Esophagus (tissue), 2 donors: Measurements from ENCODE around the gene PRDM12. TPM values are rescaled to one million over a fixed set of nuclear protein-coding genes. Genes with fewer than 3 reads are reported as not detected.

Experiments used
- H3K27ac ChIP-seq, 2 donors: one replicate each; pipeline ENCODE4 v1.5.1; 2013; ENCODE audit warnings: low read depth in 2 of 2, mild to moderate bottlenecking in 2 of 2, inconsistent platforms in 1 of 2, low read length in 1 of 2, moderate library complexity in 1 of 2
- H3K27me3 ChIP-seq, 2 donors: one replicate each; pipeline ENCODE4 v1.6.1; 2013; ENCODE audit warnings: low read length in 2 of 2, control low read depth in 1 of 2, mild to moderate bottlenecking in 1 of 2; ENCODE audit not compliant: insufficient read depth in 2 of 2, control insufficient read depth in 1 of 2
- H3K36me3 ChIP-seq, 2 donors: one replicate each; pipeline ENCODE4 v1.6.1; 2013; ENCODE audit warnings: low read length in 1 of 2; ENCODE audit not compliant: control insufficient read depth in 2 of 2, insufficient read depth in 2 of 2
- H3K4me1 ChIP-seq, 2 donors: one replicate each; pipeline ENCODE4 v1.6.1; 2013; ENCODE audit warnings: low read length in 1 of 2; ENCODE audit not compliant: control insufficient read depth in 2 of 2, insufficient read depth in 2 of 2
- H3K4me3 ChIP-seq, 2 donors: one replicate each; pipeline ENCODE4 v1.5.1; 2013; ENCODE audit warnings: low read length in 2 of 2, mild to moderate bottlenecking in 2 of 2, low read depth in 1 of 2, moderate library complexity in 1 of 2
- H3K9me3 ChIP-seq, 2 donors: one replicate each; pipeline ENCODE4 v1.6.1; 2013; ENCODE audit warnings: mild to moderate bottlenecking in 2 of 2, low read depth in 1 of 2, low read length in 1 of 2, moderate library complexity in 1 of 2; ENCODE audit not compliant: control insufficient read depth in 2 of 2, insufficient read depth in 1 of 2
- WGBS, 2 donors: extraction: QIAGEN DNeasy Blood & Tissue Kit; methylation state at CpG; one replicate each; pipeline ENCODE4 v1.1.7; 2013; 5-methylcytosine and 5-hydroxymethylcytosine counted together
- polyA plus RNA-seq, 2 donors: library from polyadenylated mRNA; stranded (reverse); fragments of 200-250 nt; gene quantifications; one replicate each; pipeline ENCODE4 v1.2.3, GENCODE V29; 2013
- donor health status: healthy with polysubstance abuse.
- donor health status: Bipolar disorder and iron deficiency.

PRDM12 gene
- polyA plus RNA-seq, 2 donors: 0.04 TPM; not detected in 1

DNA sequence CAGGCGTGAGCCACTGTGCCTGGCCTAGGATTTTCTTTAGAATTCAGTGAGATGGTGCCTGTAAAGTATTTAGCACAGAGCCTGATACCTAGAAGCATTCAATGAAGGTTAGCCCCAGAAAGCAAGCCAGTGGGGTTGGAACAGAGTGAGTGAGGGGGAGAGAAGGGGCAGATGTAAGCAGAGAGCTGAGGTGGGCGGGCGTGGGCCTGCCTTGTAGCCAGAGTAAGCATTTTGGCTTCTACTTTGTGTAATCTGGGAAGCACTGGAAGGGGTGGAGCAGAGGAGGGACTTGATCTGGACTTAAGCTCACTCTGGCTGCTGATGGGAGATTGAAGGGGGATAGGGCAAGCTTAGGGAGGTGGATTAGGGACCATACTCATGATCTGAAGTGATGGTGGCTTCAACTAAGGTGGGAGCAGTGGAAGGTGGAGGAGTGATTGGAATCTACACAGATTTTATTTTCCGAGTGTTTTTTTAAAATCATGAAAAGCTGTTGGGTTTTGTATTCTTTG lies 31.8 kb downstream of the PRDM12 start:
- Histone ChIP-seq H3K36me3 (peaks cover 10 to 13% of the 10 kb centered on the region in 2 donors), H3K4me3 (no peak overlapping the region), H3K27ac (no peak overlapping the region), H3K4me1 (peaks cover 0 to 7% of the 10 kb centered on the region in 2 donors), H3K27me3 (no peaks in the 10 kb centered on the region), H3K9me3 (no peaks in the 10 kb centered on the region)
- WGBS, 2 donors: 80 to 85% methylated on average over 4 of the region's 4 CpGs

GRCh38 chr9:130696996-130697395 lies 32.6 kb downstream of the PRDM12 start:
- Histone ChIP-seq H3K4me3 (no peak overlapping the region), H3K27ac (no peak overlapping the region), H3K27me3 (no peaks in the 10 kb centered on the region), H3K4me1 (peaks cover 0 to 7% of the 10 kb centered on the region in 2 donors), H3K36me3 (peaks cover 14 to 16% of the 10 kb centered on the region in 2 donors), H3K9me3 (no peaks in the 10 kb centered on the region)
- WGBS, 2 donors: 77 to 83% methylated on average over 8 of the region's 8 CpGs

DNA sequence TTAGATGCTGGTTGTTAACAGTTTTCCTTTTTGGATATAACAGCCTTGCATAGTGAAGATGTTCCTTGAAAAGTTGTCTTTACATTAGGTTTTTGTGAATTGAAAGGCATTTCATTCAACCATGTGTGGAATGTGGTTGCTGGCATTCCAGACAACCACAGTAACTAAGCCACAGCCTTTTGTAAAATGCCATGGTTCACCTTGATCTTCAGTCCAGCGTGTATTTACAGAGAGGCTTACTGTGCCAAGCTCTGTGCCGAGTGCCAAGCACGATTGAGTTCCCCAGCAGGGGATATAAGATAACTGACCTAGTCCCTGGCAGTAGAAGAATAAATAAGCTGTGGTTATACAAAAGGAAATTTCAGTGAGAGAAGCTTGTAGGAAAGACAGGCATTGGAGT lies 34.1 kb downstream of the PRDM12 start:
- H3K27ac ChIP-seq: no peak overlapping the region
- no peaks in the 10 kb centered on the region for H3K9me3 ChIP-seq
- H3K4me1 ChIP-seq: peaks cover 0 to 4% of the 10 kb centered on the region in 2 donors
- 51 to 52% methylated on average over 3 of the region's 3 CpGs for WGBS, 2 donors
- H3K27me3 ChIP-seq: no peaks in the 10 kb centered on the region
- peaks cover 14 to 21% of the 10 kb centered on the region in 2 donors for H3K36me3 ChIP-seq
- H3K4me3 ChIP-seq: no peak overlapping the region

DNA sequence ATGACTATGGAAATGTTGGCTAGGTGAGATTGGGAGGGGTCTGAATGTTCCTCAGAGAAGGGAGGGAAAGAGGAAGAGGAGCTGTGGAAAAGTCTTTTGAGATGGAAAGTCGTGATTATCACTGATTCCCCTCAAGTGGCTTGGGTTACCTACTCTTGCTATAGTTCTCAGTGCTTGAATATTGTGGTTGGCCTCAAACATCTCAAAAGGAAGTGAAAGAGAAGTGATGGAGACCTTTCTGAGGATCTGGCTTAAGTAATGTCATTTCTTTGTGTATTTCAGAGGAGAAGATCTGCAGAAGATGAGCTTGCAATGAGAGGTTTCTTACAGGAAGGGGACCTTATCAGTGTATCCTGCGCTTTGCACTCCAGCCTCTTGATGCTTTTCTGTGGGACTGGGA lies 34.7 kb downstream of the PRDM12 start:
- Histone ChIP-seq H3K27ac (no peak overlapping the region), H3K4me3 (no peak overlapping the region), H3K4me1 (peaks cover 0 to 4% of the 10 kb centered on the region in 2 donors), H3K27me3 (no peaks in the 10 kb centered on the region), H3K36me3 (peaks cover 18 to 26% of the 10 kb centered on the region in 2 donors), H3K9me3 (no peaks in the 10 kb centered on the region)
- WGBS, 2 donors: 84 to 85% methylated on average over 2 of the region's 2 CpGs

DNA sequence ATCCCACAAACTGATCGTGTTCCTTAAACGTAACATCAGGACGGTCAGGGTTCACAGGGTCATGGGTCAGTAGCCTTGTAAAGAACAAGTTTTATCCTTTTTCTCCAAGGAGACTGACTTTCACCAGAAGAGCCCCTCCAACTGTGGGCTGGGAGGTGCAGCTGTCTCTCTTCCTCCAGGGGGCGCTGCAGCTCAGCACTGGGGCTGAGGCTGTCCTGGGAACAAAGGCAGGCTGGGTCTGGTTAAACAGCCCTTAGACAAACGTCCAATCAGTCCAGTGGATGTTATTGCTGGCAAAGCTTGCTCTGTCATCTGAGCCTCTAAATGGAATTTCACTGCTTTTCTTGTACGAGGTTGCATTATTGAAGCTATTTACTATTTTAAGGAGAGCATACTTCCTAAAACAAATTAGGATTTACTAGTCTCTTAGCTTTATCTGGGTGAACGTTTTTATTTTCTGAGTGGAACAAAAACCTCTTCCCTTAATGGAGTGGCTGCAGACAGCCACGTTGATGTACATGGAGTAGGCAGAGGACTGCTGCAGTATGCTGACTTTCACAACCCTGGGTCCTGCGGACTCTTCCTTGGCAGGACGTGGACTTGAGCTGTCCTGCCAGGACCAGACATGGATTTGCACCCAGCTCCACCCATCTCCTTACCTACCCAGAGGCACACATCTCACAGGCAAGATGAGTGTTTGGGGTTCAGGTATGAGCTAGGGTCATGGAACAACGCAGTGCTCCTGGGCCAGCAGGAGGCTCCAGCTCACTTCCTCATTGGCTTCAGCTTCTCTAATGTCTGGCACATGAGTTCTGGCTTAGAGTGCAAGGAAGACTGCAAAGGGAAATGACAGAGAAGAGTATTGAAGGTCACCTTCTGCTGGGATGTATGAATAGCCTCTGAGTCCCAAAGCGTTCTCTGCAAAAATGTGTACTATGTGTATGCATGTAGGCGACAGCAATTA lies 36.9 kb downstream of the PRDM12 start:
- H3K36me3 ChIP-seq: peaks cover 22 to 26% of the 10 kb centered on the region in 2 donors
- H3K4me3 ChIP-seq: no peak overlapping the region
- peak overlapping the region in 1 of 2 donors; percentile 8 for H3K27ac ChIP-seq
- peaks cover 0 to 2% of the 10 kb centered on the region in 2 donors for H3K4me1 ChIP-seq
- 56 to 59% methylated on average over 13 of the region's 13 CpGs for WGBS, 2 donors
- no peaks in the 10 kb centered on the region for H3K27me3 ChIP-seq
- no peaks in the 10 kb centered on the region for H3K9me3 ChIP-seq

DNA sequence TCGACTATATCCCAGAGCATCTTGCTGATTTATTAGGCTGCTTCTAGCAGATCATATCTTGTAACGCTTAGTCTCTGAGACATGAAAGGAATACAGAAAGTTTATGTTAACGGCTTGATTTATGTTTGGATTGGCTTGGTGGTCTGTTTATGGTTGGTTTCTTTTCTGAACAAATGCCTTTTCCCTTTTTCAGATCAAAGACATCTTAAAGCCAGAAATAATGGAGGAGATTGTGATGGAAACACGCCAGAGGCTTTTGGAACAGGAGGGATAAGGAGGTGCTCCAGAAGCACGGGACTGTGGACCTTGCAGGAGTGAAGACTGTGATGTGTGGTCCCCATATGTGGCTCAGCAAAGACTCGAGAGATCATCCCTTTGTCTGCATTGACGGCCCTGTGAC lies 39.1 kb downstream of the PRDM12 start:
- Histone ChIP-seq H3K27ac (no peak overlapping the region), H3K36me3 (peaks cover 18 to 22% of the 10 kb centered on the region in 2 donors), H3K27me3 (no peaks in the 10 kb centered on the region), H3K9me3 (no peaks in the 10 kb centered on the region), H3K4me3 (no peak overlapping the region), H3K4me1 (no peaks in the 10 kb centered on the region)
- WGBS, 2 donors: 66 to 68% methylated on average over 7 of the region's 7 CpGs

DNA sequence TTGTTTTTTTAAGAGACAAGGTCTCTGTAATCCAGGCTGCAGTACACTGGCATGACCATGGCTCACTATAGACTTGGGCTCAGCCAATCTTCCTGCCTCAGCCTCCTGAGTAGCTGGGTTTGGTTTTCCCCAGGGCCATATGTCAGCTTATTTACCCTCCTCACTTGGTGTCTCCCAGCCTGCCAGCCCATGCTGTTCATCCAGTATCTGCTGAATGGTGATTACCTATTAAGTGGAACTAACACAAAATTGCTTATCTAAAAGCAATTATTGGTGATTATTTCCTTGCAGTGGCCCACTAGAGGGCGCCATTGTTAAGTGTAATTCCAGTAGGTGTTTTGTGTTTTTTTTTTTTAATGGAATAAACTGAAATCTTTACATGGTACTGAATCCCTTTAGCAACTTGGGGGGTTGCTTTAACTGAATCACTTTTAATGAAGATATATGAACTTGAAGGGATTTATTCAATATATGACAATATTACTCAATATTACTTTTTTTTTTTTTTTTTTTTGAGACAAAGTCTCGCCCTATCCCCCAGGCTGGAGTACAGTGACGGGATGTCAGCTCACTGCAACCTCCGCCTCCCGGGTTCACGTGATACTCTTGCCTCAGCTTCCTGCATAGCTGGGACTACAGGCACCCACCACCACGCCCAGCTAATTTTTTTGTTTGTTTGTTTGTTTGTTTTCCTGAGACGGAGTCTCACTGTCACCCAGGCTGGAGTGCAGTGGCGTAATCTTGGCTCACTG lies 43.0 kb downstream of the PRDM12 start:
- 53 to 55% methylated on average over 9 of the region's 9 CpGs for WGBS, 2 donors
- Histone ChIP-seq H3K27ac (no peak overlapping the region), H3K4me1 (no peaks in the 10 kb centered on the region), H3K4me3 (no peak overlapping the region), H3K9me3 (no peaks in the 10 kb centered on the region), H3K27me3 (no peaks in the 10 kb centered on the region), H3K36me3 (peaks cover 9 to 13% of the 10 kb centered on the region in 2 donors)

- Histone ChIP-seq H3K36me3 (peaks cover 0 to 5% of the 10 kb centered on the region in 2 donors), H3K4me3 (no peak overlapping the region)
- WGBS, 2 donors: 80 to 83% methylated on average over 8 of the region's 8 CpGs
These were observed 46.5 kb downstream of the PRDM12 start for GRCh38 chr9:130710822-130711352.

DNA sequence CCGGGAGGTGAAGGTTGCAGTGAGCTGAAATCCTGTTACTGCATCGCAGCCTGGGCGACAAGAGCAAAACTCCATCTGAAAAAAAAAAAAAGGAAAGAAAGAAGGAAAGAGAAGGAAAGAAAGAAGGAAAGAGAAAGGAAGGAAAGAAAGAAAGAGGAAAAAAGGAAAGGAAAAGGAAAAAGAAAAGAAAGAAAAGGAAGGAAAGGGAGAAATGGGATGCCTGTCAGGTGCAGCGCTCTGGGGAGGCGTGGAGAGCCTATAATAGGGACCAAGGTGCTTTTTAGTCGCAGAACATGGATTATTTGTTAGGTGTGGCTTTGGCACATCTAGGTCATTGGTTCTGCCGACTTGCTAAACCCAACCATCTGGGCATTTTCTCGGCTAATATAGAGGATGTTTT lies 47.1 kb downstream of the PRDM12 start:
- WGBS, 2 donors: 72 to 76% methylated on average over 8 of the region's 8 CpGs
- peaks cover 0 to 3% of the 10 kb centered on the region in 2 donors for H3K4me1 ChIP-seq
- H3K27ac ChIP-seq: no peak overlapping the region
- H3K9me3 ChIP-seq: no peaks in the 10 kb centered on the region
- H3K4me3 ChIP-seq: no peak overlapping the region
- no peaks in the 10 kb centered on the region for H3K27me3 ChIP-seq
- H3K36me3 ChIP-seq: no peaks in the 10 kb centered on the region

More at GRCh38 chr9:130710822-130711352, 46.5 kb downstream of the PRDM12 start:
- no peak overlapping the region for H3K27ac ChIP-seq
- peaks cover 0 to 3% of the 10 kb centered on the region in 2 donors for H3K4me1 ChIP-seq
- H3K27me3 ChIP-seq: no peaks in the 10 kb centered on the region
- no peaks in the 10 kb centered on the region for H3K9me3 ChIP-seq
